ENCODE data around the gene OR10H4. TPM values are rescaled to one million over a fixed set of nuclear protein-coding genes. Genes with fewer than 3 reads are reported as not detected.
"Not testable (repeated sequence)": the region's sequence is repeated elsewhere in the genome, so short reads cannot be mapped to it uniquely, and the experiment has no call there.

The OR10H4 gene
- total and polyA plus RNA-seq, 2 donors = not detected

GRCh38 chr19:15971224-15971780 is 22.5 kb downstream of the OR10H4 start:
- no peak for DNase-seq (ENCODE audit: low read depth in 6 of 9, low spot score in 9 of 9)
- WGBS = 61% methylated on average over 5 of the region's 5 CpGs
- H3K27me3 ChIP-seq (ENCODE audit: control insufficient read depth in 2 of 2, insufficient read depth in 1 of 2, low read length in 1 of 2) = no peaks in the 10 kb centered on the region
- H3K4me1 ChIP-seq (ENCODE audit: control insufficient read depth in 2 of 2, insufficient read depth in 2 of 2, low read length in 2 of 2) = no peaks in the 10 kb centered on the region
- H3K9me3 ChIP-seq (ENCODE audit: control insufficient read depth in 2 of 2, insufficient read depth in 1 of 2, low read length in 1 of 2) = no peaks in the 10 kb centered on the region
- H3K36me3 ChIP-seq (ENCODE audit: control insufficient read depth in 2 of 2, insufficient read depth in 2 of 2, low read length in 1 of 2) = no peaks in the 10 kb centered on the region
- no peak overlapping the region for H3K4me3 ChIP-seq (ENCODE audit: low read length in 2 of 2)
- H3K27ac ChIP-seq (ENCODE audit: low read depth in 1 of 2, low read length in 1 of 2) = no peak overlapping the region

- not testable (repeated sequence) for H3K27me3 ChIP-seq (ENCODE audit: control insufficient read depth in 2 of 2, insufficient read depth in 1 of 2, low read length in 1 of 2); H3K27ac ChIP-seq (ENCODE audit: low read depth in 1 of 2, low read length in 1 of 2); H3K36me3 ChIP-seq (ENCODE audit: control insufficient read depth in 2 of 2, insufficient read depth in 2 of 2, low read length in 1 of 2); H3K9me3 ChIP-seq (ENCODE audit: control insufficient read depth in 2 of 2, insufficient read depth in 1 of 2, low read length in 1 of 2); H3K4me3 ChIP-seq (ENCODE audit: low read length in 2 of 2); DNase-seq (ENCODE audit: low read depth in 6 of 9, low spot score in 9 of 9); H3K4me1 ChIP-seq (ENCODE audit: control insufficient read depth in 2 of 2, insufficient read depth in 2 of 2, low read length in 2 of 2)
These were observed 23.2 kb downstream of the OR10H4 start for GRCh38 chr19:15972043-15972442.

GRCh38 chr19:15974856-15975255 is 26.0 kb downstream of the OR10H4 start:
- no peak overlapping the region for H3K27ac ChIP-seq (ENCODE audit: low read depth in 1 of 2, low read length in 1 of 2)
- H3K4me3 ChIP-seq (ENCODE audit: low read length in 2 of 2) = no peak overlapping the region
- H3K4me1 ChIP-seq (ENCODE audit: control insufficient read depth in 2 of 2, insufficient read depth in 2 of 2, low read length in 2 of 2) = no peaks in the 10 kb centered on the region
- H3K9me3 ChIP-seq (ENCODE audit: control insufficient read depth in 2 of 2, insufficient read depth in 1 of 2, low read length in 1 of 2) = no peaks in the 10 kb centered on the region
- WGBS = 60% methylated on average over 5 of the region's 5 CpGs
- no peaks in the 10 kb centered on the region for H3K36me3 ChIP-seq (ENCODE audit: control insufficient read depth in 2 of 2, insufficient read depth in 2 of 2, low read length in 1 of 2)
- no peak for DNase-seq (ENCODE audit: low read depth in 6 of 9, low spot score in 9 of 9)
- H3K27me3 ChIP-seq (ENCODE audit: control insufficient read depth in 2 of 2, insufficient read depth in 1 of 2, low read length in 1 of 2) = no peaks in the 10 kb centered on the region

- H3K4me1 ChIP-seq (ENCODE audit: control insufficient read depth in 2 of 2, insufficient read depth in 2 of 2, low read length in 2 of 2) = no peaks in the 10 kb centered on the region
- H3K4me3 ChIP-seq (ENCODE audit: low read length in 2 of 2) = no peak overlapping the region
- H3K9me3 ChIP-seq (ENCODE audit: control insufficient read depth in 2 of 2, insufficient read depth in 1 of 2, low read length in 1 of 2) = peaks cover 0 to 10% of the 10 kb centered on the region in 2 donors
- DNase-seq (ENCODE audit: low read depth in 6 of 9, low spot score in 9 of 9) = no peak
- no peaks in the 10 kb centered on the region for H3K36me3 ChIP-seq (ENCODE audit: control insufficient read depth in 2 of 2, insufficient read depth in 2 of 2, low read length in 1 of 2)
- no peak overlapping the region for H3K27ac ChIP-seq (ENCODE audit: low read depth in 1 of 2, low read length in 1 of 2)
- 54% methylated on average over 10 of the region's 10 CpGs for WGBS
- H3K27me3 ChIP-seq (ENCODE audit: control insufficient read depth in 2 of 2, insufficient read depth in 1 of 2, low read length in 1 of 2) = no peaks in the 10 kb centered on the region
These were observed 28.3 kb downstream of the OR10H4 start for GRCh38 chr19:15976836-15977689.

DNA sequence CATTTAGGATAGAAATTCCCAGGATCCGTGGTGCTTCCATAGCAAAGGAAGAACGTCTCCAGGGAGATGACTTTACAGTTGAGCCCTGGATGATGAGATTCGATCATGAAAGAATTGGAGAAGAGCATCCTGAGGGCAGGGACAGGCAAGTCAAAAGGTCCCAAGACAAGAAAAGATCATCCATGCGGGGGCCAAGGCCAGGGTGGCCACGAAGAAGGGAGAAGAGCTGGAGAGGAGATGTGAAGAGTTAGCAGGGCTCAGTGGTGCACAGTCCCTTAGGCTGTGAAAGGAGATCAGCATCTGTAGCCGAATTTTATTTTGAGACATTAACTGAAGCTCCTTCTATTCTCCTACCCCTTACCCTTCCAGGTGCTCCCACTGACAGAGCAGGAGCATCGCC is 28.9 kb downstream of the OR10H4 start:
- WGBS = 76% methylated on average over 7 of the region's 7 CpGs
- no peaks in the 10 kb centered on the region for H3K36me3 ChIP-seq (ENCODE audit: control insufficient read depth in 2 of 2, insufficient read depth in 2 of 2, low read length in 1 of 2)
- no peak for DNase-seq (ENCODE audit: low read depth in 6 of 9, low spot score in 9 of 9)
- H3K27me3 ChIP-seq (ENCODE audit: control insufficient read depth in 2 of 2, insufficient read depth in 1 of 2, low read length in 1 of 2) = no peaks in the 10 kb centered on the region
- H3K4me1 ChIP-seq (ENCODE audit: control insufficient read depth in 2 of 2, insufficient read depth in 2 of 2, low read length in 2 of 2) = no peaks in the 10 kb centered on the region
- no peak overlapping the region for H3K4me3 ChIP-seq (ENCODE audit: low read length in 2 of 2)
- H3K27ac ChIP-seq (ENCODE audit: low read depth in 1 of 2, low read length in 1 of 2) = no peak overlapping the region
- H3K9me3 ChIP-seq (ENCODE audit: control insufficient read depth in 2 of 2, insufficient read depth in 1 of 2, low read length in 1 of 2) = peaks cover 0 to 14% of the 10 kb centered on the region in 2 donors

DNA sequence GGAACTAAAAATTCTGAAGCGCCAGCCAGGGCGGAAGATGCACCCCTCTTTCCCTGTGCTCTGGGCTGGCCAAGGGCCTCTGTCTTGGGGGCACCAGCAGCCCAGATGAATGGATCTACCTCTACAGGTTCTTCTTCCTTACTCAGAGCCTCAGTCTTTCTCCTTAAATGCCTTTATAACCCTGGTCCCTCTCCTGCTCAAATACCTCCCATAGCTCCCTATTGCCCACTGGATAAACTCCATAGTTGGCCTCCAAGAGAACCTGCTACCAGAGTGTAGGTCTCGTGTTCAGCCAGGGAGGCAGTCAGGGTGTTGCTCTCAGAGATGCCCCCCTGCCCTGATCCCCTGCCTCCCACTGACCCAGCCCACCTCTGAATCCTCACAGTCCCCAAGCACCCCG is 30.5 kb downstream of the OR10H4 start:
- Histone ChIP-seq H3K36me3 (ENCODE audit: control insufficient read depth in 2 of 2, insufficient read depth in 2 of 2, low read length in 1 of 2) (no peaks in the 10 kb centered on the region), H3K27me3 (ENCODE audit: control insufficient read depth in 2 of 2, insufficient read depth in 1 of 2, low read length in 1 of 2) (no peaks in the 10 kb centered on the region), H3K4me1 (ENCODE audit: control insufficient read depth in 2 of 2, insufficient read depth in 2 of 2, low read length in 2 of 2) (no peaks in the 10 kb centered on the region), H3K27ac (ENCODE audit: low read depth in 1 of 2, low read length in 1 of 2) (no peak overlapping the region), H3K9me3 (ENCODE audit: control insufficient read depth in 2 of 2, insufficient read depth in 1 of 2, low read length in 1 of 2) (peaks cover 0 to 14% of the 10 kb centered on the region in 2 donors), H3K4me3 (ENCODE audit: low read length in 2 of 2) (no peak overlapping the region)
- DNase-seq (ENCODE audit: low read depth in 6 of 9, low spot score in 9 of 9) = no peak
- 77% methylated on average over 4 of the region's 4 CpGs for WGBS

GRCh38 chr19:15985831-15986230 is 37.0 kb downstream of the OR10H4 start:
- not testable (repeated sequence) for H3K27me3 ChIP-seq (ENCODE audit: control insufficient read depth in 2 of 2, insufficient read depth in 1 of 2, low read length in 1 of 2); H3K4me3 ChIP-seq (ENCODE audit: low read length in 2 of 2); H3K27ac ChIP-seq (ENCODE audit: low read depth in 1 of 2, low read length in 1 of 2); H3K4me1 ChIP-seq (ENCODE audit: control insufficient read depth in 2 of 2, insufficient read depth in 2 of 2, low read length in 2 of 2); H3K9me3 ChIP-seq (ENCODE audit: control insufficient read depth in 2 of 2, insufficient read depth in 1 of 2, low read length in 1 of 2); DNase-seq (ENCODE audit: low read depth in 6 of 9, low spot score in 9 of 9); H3K36me3 ChIP-seq (ENCODE audit: control insufficient read depth in 2 of 2, insufficient read depth in 2 of 2, low read length in 1 of 2)
- WGBS = 75% methylated on average over 6 of the region's 6 CpGs

- peaks cover 0 to 4% of the 10 kb centered on the region in 2 donors for H3K9me3 ChIP-seq (ENCODE audit: control insufficient read depth in 2 of 2, insufficient read depth in 1 of 2, low read length in 1 of 2)
- no peaks in the 10 kb centered on the region for H3K27me3 ChIP-seq (ENCODE audit: control insufficient read depth in 2 of 2, insufficient read depth in 1 of 2, low read length in 1 of 2)
- DNase-seq (ENCODE audit: low read depth in 6 of 9, low spot score in 9 of 9) = no peak
- WGBS = 45% methylated on average over 2 of the region's 2 CpGs
- no peak overlapping the region for H3K4me3 ChIP-seq (ENCODE audit: low read length in 2 of 2)
- no peaks in the 10 kb centered on the region for H3K4me1 ChIP-seq (ENCODE audit: control insufficient read depth in 2 of 2, insufficient read depth in 2 of 2, low read length in 2 of 2)
- no peak overlapping the region for H3K27ac ChIP-seq (ENCODE audit: low read depth in 1 of 2, low read length in 1 of 2)
- no peaks in the 10 kb centered on the region for H3K36me3 ChIP-seq (ENCODE audit: control insufficient read depth in 2 of 2, insufficient read depth in 2 of 2, low read length in 1 of 2)
These were observed 37.9 kb downstream of the OR10H4 start for GRCh38 chr19:15986701-15987100.

DNA sequence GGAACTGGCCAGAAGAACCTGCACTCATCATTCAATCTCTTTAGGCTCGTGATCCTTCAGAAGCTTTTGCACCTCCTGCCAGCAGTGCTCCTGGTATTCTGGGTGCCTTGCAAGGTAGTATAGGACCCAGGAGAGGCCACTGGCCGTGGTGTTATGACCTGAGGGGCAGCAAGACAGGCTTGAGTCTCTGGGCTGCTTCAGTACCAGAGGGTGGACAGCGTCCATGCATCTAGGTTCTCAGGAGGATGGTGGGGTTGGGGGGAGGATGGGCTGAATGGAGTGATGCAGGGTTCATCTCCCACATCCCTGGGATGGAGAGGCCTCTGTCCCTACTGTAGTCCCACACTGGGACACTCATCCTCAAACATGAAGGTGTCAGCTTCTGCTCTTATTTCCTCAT is 41.1 kb downstream of the OR10H4 start:
- Histone ChIP-seq H3K9me3 (ENCODE audit: control insufficient read depth in 2 of 2, insufficient read depth in 1 of 2, low read length in 1 of 2) (peaks cover 0 to 2% of the 10 kb centered on the region in 2 donors), H3K4me3 (ENCODE audit: low read length in 2 of 2) (no peak overlapping the region), H3K36me3 (ENCODE audit: control insufficient read depth in 2 of 2, insufficient read depth in 2 of 2, low read length in 1 of 2) (no peaks in the 10 kb centered on the region), H3K4me1 (ENCODE audit: control insufficient read depth in 2 of 2, insufficient read depth in 2 of 2, low read length in 2 of 2) (no peaks in the 10 kb centered on the region), H3K27me3 (ENCODE audit: control insufficient read depth in 2 of 2, insufficient read depth in 1 of 2, low read length in 1 of 2) (peaks cover 0 to 2% of the 10 kb centered on the region in 2 donors), H3K27ac (ENCODE audit: low read depth in 1 of 2, low read length in 1 of 2) (no peak overlapping the region)
- no peak for DNase-seq (ENCODE audit: low read depth in 6 of 9, low spot score in 9 of 9)
- 41% methylated on average over 3 of the region's 3 CpGs for WGBS
